RWPE2 (cell line): ENCODE measurements around the gene LRP1B.
A peak's percentile ranks its signal among the peaks of the same experiment; 100 is the strongest.

Experiments used
- ATAC-seq: fragments of 200-7000 bp; cut with Tn5 transposase; 3 replicates; pipeline ENCODE4 v1.9.1; 2021; ENCODE audit warnings: low read depth
- DNase-seq: peaks from one replicate; pipeline ENCODE4 v3.0.0-alpha.2; 2020; ENCODE audit warnings: low spot score
- H3K27ac ChIP-seq: fragments of 450-650 bp; 2 replicates; pipeline ENCODE4 v1.5.1; 2017; ENCODE audit warnings: mild to moderate bottlenecking; ENCODE audit not compliant: poor library complexity, severe bottlenecking
- H3K27me3 ChIP-seq: fragments of 250-450 bp; sonication (Bioruptor Pico); 2 replicates; pipeline ENCODE4 v1.5.1; 2021; ENCODE audit warnings: mild to moderate bottlenecking, moderate library complexity; ENCODE audit not compliant: insufficient read depth, poor library complexity, severe bottlenecking
- H3K36me3 ChIP-seq: fragments of 250-450 bp; sonication (Bioruptor Pico); 2 replicates; pipeline ENCODE4 v1.5.1; 2020; ENCODE audit warnings: low read depth, mild to moderate bottlenecking, moderate library complexity
- H3K4me1 ChIP-seq: fragments of 250-450 bp; sonication (Bioruptor Pico); 2 replicates; pipeline ENCODE4 v1.5.1; 2021; ENCODE audit warnings: mild to moderate bottlenecking, moderate library complexity; ENCODE audit not compliant: insufficient read depth, poor library complexity, severe bottlenecking
- H3K4me3 ChIP-seq: fragments of 250-450 bp; sonication (Bioruptor Pico); 2 replicates; pipeline ENCODE4 v1.5.1; 2021; ENCODE audit warnings: mild to moderate bottlenecking, moderate library complexity; ENCODE audit not compliant: severe bottlenecking
- H3K9me3 ChIP-seq: fragments of 250-450 bp; sonication (Bioruptor Pico); 2 replicates; pipeline ENCODE4 v1.5.1; 2021; ENCODE audit warnings: mild to moderate bottlenecking, moderate library complexity; ENCODE audit not compliant: severe bottlenecking
- TF ChIP-seq, protein P1 (sequence below): fragments of 450-650 bp; IDR thresholded peaks from one replicate; pipeline ENCODE4 v1.5.1; 2017; ENCODE audit warnings: mild to moderate bottlenecking, moderate library complexity; ENCODE audit not compliant: poor library complexity, severe bottlenecking

Gene LRP1B

DNA sequence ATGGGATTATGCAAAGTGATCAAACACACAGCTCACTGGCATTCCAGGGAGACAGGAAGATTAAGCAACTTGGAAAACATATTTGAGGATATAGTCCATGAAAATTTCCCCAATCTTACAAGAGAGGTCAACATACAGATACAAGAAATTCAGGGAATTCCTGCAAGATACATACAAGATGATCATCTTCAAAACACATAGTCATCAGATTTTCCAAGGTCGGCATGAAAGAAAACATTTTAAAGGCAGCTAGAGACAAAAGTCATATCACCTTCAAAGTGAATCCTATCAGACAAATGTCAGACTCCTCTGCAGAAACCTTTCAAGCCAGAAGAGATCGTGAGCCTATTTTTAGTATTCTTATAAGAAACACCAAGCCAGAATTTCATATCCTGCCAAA is 1188.5 kb downstream of the LRP1B start:
- ATAC-seq: no peak
- TF ChIP-seq, protein P1, sequence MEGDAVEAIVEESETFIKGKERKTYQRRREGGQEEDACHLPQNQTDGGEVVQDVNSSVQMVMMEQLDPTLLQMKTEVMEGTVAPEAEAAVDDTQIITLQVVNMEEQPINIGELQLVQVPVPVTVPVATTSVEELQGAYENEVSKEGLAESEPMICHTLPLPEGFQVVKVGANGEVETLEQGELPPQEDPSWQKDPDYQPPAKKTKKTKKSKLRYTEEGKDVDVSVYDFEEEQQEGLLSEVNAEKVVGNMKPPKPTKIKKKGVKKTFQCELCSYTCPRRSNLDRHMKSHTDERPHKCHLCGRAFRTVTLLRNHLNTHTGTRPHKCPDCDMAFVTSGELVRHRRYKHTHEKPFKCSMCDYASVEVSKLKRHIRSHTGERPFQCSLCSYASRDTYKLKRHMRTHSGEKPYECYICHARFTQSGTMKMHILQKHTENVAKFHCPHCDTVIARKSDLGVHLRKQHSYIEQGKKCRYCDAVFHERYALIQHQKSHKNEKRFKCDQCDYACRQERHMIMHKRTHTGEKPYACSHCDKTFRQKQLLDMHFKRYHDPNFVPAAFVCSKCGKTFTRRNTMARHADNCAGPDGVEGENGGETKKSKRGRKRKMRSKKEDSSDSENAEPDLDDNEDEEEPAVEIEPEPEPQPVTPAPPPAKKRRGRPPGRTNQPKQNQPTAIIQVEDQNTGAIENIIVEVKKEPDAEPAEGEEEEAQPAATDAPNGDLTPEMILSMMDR: no peak
- Histone ChIP-seq H3K4me3 (no peak overlapping the region), H3K9me3 (no peaks in the 10 kb centered on the region), H3K27ac (no peak overlapping the region), H3K36me3 (no peaks in the 10 kb centered on the region), H3K27me3 (peaks cover 9% of the 10 kb centered on the region), H3K4me1 (no peaks in the 10 kb centered on the region)
- no peak for DNase-seq

DNA sequence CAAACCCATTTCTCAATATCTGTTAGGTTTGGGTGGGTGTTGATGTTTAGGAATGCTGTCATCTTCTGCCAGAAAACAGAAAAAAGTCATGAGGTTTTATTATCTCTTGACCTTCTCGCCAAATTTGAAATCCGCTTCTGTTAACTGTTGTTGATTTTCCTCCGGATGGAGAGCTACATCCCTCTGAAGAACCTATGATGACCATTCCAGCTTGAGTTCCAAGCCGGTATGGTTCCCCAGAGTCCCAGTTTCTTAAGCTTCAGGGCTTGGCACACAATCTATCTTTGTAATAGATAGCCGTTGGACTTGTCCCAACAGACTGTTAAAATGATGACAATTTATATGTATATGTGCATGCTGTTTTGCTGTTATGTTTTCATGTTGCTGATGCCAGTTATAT is 1201.0 kb downstream of the LRP1B start:
- no peaks in the 10 kb centered on the region for H3K27me3 ChIP-seq
- ATAC-seq (no peak), DNase-seq (no peak)
- no peak overlapping the region for H3K4me3 ChIP-seq
- no peaks in the 10 kb centered on the region for H3K4me1 ChIP-seq
- no peaks in the 10 kb centered on the region for H3K36me3 ChIP-seq
- H3K27ac ChIP-seq: no peak overlapping the region
- H3K9me3 ChIP-seq: no peaks in the 10 kb centered on the region
- TF ChIP-seq, protein P1: no peak

DNA sequence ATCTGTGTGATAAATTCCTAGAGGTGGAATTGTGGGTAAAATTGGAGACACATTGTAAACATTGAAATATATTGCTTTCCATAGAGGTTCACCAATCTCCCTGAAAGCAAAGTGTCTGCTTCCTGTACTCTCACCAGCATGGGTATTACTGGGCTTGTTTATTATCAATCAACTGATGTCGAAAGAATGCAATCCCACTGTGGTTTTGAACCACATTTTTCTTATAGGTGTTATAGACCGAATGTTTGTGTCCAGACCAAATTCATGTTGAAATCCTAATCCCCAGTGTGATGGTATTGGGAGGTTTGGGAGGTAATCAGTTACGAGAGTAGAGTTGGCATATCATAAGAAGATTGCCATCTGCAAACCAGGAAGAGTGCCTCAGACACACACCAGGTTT is 1212.4 kb downstream of the LRP1B start:
- no peak overlapping the region for H3K4me3 ChIP-seq
- no peaks in the 10 kb centered on the region for H3K9me3 ChIP-seq
- no peaks in the 10 kb centered on the region for H3K36me3 ChIP-seq
- ATAC-seq (no peak), DNase-seq (no peak)
- TF ChIP-seq, protein P1: no peak
- no peaks in the 10 kb centered on the region for H3K4me1 ChIP-seq
- no peaks in the 10 kb centered on the region for H3K27me3 ChIP-seq
- H3K27ac ChIP-seq: no peak overlapping the region

DNA sequence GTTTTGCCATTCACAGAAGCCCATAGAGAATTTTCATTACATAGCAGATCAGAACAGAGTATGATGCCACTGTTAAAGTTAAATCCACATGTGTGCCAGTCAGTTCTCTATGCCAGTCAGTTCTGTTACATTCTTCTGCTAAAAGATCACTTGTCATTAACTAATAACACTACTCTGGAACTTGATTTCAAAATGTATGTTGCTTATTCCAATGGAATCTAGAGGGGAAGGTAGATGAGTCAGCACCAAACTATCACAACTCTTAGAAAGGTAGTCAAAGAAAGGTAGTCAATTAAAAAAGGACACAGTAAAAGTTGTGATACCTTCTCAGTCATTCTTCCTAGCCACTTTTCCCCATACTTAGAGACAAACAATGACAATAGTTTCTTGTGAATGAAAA is 1214.4 kb downstream of the LRP1B start:
- TF ChIP-seq, protein P1: no peak
- no peak overlapping the region for H3K4me3 ChIP-seq
- no peaks in the 10 kb centered on the region for H3K9me3 ChIP-seq
- H3K36me3 ChIP-seq: no peaks in the 10 kb centered on the region
- no peak for DNase-seq
- no peak overlapping the region for H3K27ac ChIP-seq
- no peaks in the 10 kb centered on the region for H3K27me3 ChIP-seq
- no peaks in the 10 kb centered on the region for H3K4me1 ChIP-seq
- peak; percentile 76 for ATAC-seq

DNA sequence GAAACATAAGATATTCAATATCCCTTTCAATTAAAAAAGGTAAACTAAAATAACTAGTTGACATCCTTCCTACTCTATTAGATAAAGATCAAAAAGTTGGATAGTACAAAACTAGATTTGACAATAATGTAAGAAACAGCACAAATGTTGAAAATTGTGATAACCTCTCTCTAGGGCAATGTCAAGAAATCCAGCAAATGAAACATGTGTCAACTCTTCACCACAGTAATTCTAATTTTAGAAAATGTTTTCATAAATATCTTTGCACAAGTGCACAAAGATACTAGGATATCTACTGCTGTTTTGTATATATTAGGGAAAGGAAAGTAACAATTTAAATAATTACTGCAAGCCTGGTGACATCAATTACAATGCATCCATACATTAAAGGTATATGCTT is 1220.1 kb downstream of the LRP1B start:
- Histone ChIP-seq H3K4me1 (no peaks in the 10 kb centered on the region), H3K36me3 (no peaks in the 10 kb centered on the region), H3K4me3 (no peak overlapping the region), H3K27me3 (peaks cover 19% of the 10 kb centered on the region), H3K27ac (no peak overlapping the region), H3K9me3 (no peaks in the 10 kb centered on the region)
- ATAC-seq (no peak), DNase-seq (no peak)
- TF ChIP-seq, protein P1: no peak
